Measurements from ENCODE around the gene EXOC3L1.
A peak's percentile ranks its signal among the peaks of the same experiment; 100 is the strongest.

The EXOC3L1 gene

GRCh38 chr16:67183627-67184452, 6.1 kb downstream of the EXOC3L1 start, which contains the start of gene MATCAP1:
Gene MATCAP1, minus strand, starts transcription at chr16:67183963. Its CDS starts 3,353 bp downstream, at chr16:67180610.
- DNase-seq (ENCODE audit: low spot score), result peak; percentile 97

GRCh38 chr16:67183284-67183626, 6.7 kb downstream of the EXOC3L1 start:
- DNase-seq (ENCODE audit: low spot score), result no peak

GRCh38 chr16:67182288-67182687, 7.6 kb downstream of the EXOC3L1 start:
- no peak for DNase-seq (ENCODE audit: low spot score)

GRCh38 chr16:67181346-67181745, 8.6 kb downstream of the EXOC3L1 start:
- DNase-seq (ENCODE audit: low spot score), result no peak

GRCh38 chr16:67180166-67180565, 9.8 kb downstream of the EXOC3L1 start:
- DNase-seq (ENCODE audit: low spot score), result no peak

- no peak for DNase-seq (ENCODE audit: low spot score)
These were observed 10.4 kb downstream of the EXOC3L1 start for GRCh38 chr16:67179421-67180080.

- no peak for DNase-seq (ENCODE audit: low spot score)
These were observed 11.9 kb downstream of the EXOC3L1 start for GRCh38 chr16:67177743-67178699.

- no peak for DNase-seq (ENCODE audit: low spot score)
These were observed 13.3 kb downstream of the EXOC3L1 start for GRCh38 chr16:67176662-67177061.

- DNase-seq (ENCODE audit: low spot score), result no peak
These were observed 15.2 kb downstream of the EXOC3L1 start for GRCh38 chr16:67174706-67175231.

- peak; percentile 78 for DNase-seq (ENCODE audit: low spot score)
These were observed 15.9 kb downstream of the EXOC3L1 start for GRCh38 chr16:67173808-67174705.

- DNase-seq (ENCODE audit: low spot score), result no peak
These were observed 16.6 kb downstream of the EXOC3L1 start for GRCh38 chr16:67173323-67173722.

- DNase-seq (ENCODE audit: low spot score), result no peak
These were observed 18.8 kb downstream of the EXOC3L1 start for GRCh38 chr16:67170949-67171649.

GRCh38 chr16:67170168-67170948, 19.6 kb downstream of the EXOC3L1 start, which contains the start of gene NOL3:
Gene NOL3, plus strand, starts transcription at chr16:67170538.
- peak; percentile 75 for DNase-seq (ENCODE audit: low spot score)

- no peak for DNase-seq (ENCODE audit: low spot score)
These were observed 20.2 kb downstream of the EXOC3L1 start for GRCh38 chr16:67169642-67170167.

GRCh38 chr16:67169011-67169451, 20.9 kb downstream of the EXOC3L1 start:
- no peak for DNase-seq (ENCODE audit: low spot score)

GRCh38 chr16:67167588-67167987, 22.3 kb downstream of the EXOC3L1 start:
- no peak for DNase-seq (ENCODE audit: low spot score)

- no peak for DNase-seq (ENCODE audit: low spot score)
These were observed 23.3 kb downstream of the EXOC3L1 start for GRCh38 chr16:67166598-67167168.

- DNase-seq (ENCODE audit: low spot score), result no peak
These were observed 23.8 kb downstream of the EXOC3L1 start for GRCh38 chr16:67166110-67166547.
